NB4 (cell line): ENCODE measurements around the gene ARID1B.

Source experiments
- CTCF ChIP-seq: IDR thresholded peaks from one replicate; pipeline ENCODE4 v1.5.1; 2012; ENCODE audit warnings: low read depth, low read length
- MYC ChIP-seq: IDR thresholded peaks from 2 replicates; pipeline ENCODE4 v1.6.1; 2011; ENCODE audit warnings: low read depth, low read length
- POLR2A ChIP-seq: IDR thresholded peaks from 2 replicates; pipeline ENCODE4 v1.6.1; 2011; ENCODE audit warnings: mild to moderate bottlenecking; ENCODE audit not compliant: insufficient read length; ENCODE audit errors: extremely low read depth
- TF ChIP-seq, protein P1 (sequence below): IDR thresholded peaks from 2 replicates; pipeline ENCODE4 v1.6.1; 2011; ENCODE audit warnings: low read depth, low read length

GRCh38 chr6:156999762-157000161 is 222.6 kb downstream of the ARID1B start:
- TF ChIP-seq POLR2A (no peak), CTCF (no peak), MYC (no peak)
- TF ChIP-seq, protein P1, sequence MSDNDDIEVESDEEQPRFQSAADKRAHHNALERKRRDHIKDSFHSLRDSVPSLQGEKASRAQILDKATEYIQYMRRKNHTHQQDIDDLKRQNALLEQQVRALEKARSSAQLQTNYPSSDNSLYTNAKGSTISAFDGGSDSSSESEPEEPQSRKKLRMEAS = no peak
